Measurements from ENCODE around the gene STOM. TPM values are rescaled to one million over a fixed set of nuclear protein-coding genes. Genes with fewer than 3 reads are reported as not detected.
A peak's percentile ranks its signal among the peaks of the same experiment; 100 is the strongest.
"Not testable (repeated sequence)": the region's sequence is repeated elsewhere in the genome, so short reads cannot be mapped to it uniquely, and the experiment has no call there.

Gene STOM, protein sequence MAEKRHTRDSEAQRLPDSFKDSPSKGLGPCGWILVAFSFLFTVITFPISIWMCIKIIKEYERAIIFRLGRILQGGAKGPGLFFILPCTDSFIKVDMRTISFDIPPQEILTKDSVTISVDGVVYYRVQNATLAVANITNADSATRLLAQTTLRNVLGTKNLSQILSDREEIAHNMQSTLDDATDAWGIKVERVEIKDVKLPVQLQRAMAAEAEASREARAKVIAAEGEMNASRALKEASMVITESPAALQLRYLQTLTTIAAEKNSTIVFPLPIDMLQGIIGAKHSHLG
- 226 and 509 TPM in 2 replicates for total RNA-seq

DNA sequence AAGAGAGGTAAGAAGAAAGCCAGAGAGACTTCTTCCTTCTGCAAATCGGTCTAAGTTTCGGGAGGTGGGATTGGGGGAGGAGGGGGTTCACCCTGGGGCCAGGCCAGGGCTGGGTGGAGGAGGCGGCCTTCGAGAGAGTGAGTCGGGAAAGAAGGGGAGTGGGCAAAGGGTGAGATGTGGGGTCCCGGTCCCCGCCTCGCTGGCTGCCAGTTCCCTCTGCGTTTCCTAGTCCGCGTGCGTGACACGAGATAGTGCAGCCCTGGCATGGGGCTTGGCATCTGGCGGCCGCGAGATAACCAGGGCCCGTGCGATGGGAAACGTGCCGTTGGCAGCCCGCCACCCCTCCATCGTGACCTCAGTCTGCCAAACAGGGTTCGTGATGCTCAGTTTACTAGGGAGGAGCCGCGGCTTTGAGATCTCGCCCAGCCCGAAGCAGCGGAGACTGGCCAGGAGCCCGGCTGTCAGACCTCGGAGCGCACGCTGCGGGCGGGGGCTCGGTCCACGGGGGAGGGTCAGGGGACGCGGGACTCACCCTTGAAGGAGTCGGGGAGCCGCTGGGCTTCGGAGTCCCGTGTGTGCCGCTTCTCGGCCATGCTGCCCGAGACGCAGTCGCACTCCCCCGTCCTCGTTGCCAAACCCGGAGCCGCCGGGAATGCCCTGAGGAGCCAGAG, at the start of gene STOM:
TSS of gene STOM (minus strand) at position 656 of the 671 bp plus-strand sequence. CDS start at position 593, 63 bp downstream.
- peak; percentile 82 to 91 for DNase-seq (ENCODE audit: low read depth in 2 of 2)

DNA sequence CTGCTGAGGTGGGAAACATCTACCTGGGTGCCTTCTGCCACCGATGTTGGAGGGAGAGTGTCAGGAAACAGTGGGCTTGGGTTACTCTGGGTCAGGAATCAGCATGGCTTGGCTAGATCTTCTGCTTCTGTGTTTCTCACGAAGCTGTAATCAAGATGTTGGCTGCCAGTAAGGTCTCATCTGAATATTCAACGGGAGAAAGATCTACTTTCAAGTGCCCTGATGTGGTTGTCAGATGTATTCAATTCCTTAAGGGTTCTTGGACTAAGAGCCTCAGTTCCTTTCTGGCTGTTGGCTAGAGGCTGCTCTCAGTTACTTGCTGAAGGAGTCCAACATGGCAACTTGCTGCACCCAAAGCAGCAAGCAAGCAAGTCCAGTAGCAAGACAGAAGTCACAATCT, 41.9 kb upstream of the STOM start:
- no peak for DNase-seq (ENCODE audit: low read depth in 2 of 2)

DNA sequence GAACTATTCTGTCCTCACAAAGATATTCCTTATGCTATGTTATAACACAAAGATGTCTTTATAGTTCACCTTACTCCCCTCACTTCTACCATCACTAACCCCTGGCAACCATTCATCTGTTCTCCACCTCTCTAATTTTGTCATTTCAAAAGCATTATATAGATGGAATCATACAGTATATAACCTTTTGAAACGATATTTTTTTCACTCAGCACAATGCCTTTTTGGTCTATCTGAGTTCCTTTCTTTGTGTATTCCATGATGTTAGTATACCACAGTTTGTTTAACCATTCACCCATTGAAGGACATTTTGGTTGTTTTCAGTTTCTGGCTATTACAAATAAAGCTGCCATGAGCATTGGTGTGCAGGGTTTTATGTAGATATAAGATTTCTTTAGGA, 35.8 kb upstream of the STOM start:
- DNase-seq (ENCODE audit: low read depth in 2 of 2), result no peak

DNA sequence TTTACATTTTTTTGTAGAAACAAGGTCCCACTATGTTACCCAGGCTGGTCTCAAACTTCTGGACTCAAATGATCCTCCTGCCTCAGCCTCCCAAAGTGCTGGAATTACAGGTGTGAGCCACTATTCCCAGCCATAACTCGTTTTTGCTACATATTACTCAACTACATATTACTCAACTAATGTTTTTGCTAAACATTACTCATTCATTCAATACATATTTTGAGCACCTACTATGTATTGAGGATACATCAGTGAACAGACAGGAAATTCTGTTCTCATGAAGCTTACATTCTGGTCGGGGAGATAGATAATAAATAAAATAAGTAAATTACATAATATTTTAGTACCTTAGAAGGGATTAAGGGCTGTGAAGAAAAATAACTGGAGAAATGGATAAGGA, 34.9 kb upstream of the STOM start:
- DNase-seq (ENCODE audit: low read depth in 2 of 2), result no peak

DNA sequence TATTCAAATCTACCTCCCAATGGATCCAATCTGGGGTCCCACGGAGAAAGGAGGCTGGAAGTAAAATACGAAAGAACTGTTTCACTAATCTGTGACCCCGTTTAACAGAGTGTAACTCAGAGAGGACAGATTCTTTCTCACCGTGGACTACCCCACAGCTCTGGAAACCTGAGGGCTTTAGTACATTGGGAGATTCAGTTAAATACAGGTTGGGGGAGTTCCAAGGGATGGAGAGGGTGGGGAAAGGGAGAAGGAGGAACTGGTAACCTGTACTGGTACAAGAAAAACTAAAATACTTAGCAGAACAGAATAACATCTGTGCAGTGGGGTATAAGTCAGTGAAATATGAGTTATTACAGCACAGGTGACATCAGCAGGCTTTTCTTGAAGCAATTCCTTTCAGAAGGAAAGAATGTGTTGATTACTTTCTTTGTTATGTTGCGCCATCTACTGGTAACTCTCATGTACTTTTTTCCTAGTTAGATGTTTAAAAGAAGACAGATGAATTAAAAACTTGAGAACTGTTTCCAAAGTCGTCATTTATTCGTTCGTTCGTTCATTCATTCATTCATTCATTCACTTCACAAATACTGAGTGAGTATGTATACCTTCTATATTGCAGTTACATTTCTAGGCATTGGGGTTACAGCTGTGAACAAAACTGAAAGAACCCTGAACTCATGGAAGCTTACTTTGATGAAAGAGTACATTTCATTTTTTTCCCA, 30.0 kb upstream of the STOM start:
- peak; percentile 74 to 85 for DNase-seq (ENCODE audit: low read depth in 2 of 2)

DNA sequence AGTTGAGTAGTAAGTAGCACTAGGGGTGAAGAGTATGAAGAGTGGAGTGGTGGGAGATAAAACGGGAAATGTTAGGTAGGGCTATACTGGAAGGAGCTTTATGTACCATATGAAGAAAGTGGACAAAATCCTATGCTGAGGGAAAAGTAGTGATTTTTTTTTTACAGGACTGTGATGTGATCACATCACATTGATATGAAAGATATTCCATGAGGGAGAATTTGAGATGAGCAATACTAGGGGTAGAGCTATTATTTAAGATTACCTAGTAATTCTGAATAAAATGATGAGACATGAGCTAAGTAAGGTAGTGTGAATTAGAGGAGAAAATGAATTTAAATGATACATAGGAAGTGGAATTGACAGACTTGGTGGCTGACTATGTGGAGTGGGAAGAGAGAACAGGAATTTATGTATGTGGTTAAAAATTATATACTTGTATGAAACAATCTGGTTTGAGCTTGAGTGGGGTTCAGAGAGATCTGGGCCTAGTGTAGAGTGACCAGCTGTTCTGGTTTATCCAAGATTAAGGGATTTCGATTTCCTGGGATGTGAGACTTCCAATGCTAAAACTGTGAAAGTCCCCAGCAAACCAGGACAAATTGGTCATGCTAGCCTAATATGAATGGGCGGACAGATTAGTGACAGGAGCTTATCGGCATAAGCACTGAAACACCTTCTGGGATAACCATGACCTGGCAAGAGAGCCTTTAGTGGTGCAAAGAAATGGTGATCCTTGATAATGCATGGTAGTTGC, 29.3 kb upstream of the STOM start:
- peak in 1 of 2 donors; percentile 1 for DNase-seq (ENCODE audit: low read depth in 2 of 2)

DNA sequence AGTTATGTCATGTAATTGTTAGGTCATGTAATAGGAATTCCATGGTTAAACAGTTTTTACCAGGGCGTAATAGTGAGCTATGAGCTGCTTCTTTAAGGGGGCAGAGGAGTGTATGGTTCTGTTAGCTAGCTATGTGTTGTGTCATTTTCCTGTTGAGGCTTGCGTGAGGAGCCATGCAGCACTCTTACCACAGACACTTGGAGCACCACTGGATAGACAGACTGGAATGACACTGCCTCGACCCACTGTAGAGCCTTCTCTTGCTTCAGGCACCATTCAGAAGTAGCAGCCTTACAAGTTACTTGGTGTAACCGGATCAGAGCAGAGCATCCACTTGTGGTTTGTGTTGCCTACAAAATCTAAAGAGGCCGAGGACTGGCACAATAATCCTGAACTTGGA, 28.3 kb upstream of the STOM start:
- peak in 1 of 2 donors; percentile 94 for DNase-seq (ENCODE audit: low read depth in 2 of 2)

DNA sequence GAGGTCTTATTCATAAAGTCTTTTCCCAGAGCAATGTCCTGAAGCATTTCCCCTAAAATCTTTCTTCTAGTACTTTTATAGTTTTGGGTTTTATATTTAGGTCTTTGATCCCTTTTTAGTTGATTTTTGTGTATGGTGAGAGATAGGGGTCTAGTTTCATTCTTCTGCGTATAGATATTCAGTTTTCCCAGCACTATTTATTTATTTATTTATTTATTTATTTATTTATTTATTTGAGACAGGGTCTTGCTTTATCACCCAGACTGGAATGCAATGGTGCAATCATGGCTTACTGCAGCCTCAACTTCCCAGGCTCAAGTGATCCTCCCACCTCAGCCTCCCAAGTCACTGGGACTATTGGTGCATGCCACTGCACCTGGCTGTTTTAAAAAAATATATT, 27.2 kb upstream of the STOM start:
- not testable (repeated sequence) for DNase-seq (ENCODE audit: low read depth in 2 of 2)

DNA sequence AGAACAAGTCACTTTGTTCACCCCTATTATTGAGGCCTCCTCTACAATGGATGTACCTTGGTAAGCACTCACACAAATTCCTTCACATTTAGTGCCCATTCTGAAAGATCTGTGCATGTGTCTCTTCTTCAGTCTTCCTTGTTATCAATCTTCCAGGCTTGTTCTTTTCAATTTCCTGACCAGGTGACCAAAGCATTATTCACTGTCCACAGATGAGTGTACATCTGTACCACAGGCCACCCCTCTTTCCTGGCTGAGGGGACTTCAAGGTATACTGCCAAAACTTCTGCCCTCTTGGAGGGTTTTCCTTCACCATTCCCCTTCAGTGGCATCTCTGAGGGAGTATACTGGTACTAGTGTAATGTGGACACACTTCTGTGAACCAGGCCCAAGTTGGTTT, 25.5 kb upstream of the STOM start:
- DNase-seq (ENCODE audit: low read depth in 2 of 2), result peak in 1 of 2 donors; percentile 30

DNA sequence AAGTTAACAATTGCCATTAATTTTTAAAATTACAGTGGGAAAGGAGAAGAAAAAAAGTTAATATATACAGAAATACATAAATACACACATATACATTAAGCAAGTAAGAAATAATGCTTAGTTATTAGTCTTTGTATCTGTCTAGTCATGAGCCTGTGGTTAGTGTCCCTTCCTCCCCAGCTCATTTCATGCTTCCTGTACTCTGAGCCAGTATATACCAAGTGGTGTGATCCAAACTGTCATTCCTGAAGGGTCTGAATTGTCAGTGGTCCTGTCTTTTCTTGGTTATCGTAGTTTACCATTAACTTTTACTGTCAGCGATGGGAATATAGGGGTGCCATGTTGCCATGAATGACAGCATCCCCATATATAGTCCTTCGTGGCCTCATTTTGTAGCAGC, 24.2 kb upstream of the STOM start:
- DNase-seq (ENCODE audit: low read depth in 2 of 2), result peak; percentile 12 to 69

DNA sequence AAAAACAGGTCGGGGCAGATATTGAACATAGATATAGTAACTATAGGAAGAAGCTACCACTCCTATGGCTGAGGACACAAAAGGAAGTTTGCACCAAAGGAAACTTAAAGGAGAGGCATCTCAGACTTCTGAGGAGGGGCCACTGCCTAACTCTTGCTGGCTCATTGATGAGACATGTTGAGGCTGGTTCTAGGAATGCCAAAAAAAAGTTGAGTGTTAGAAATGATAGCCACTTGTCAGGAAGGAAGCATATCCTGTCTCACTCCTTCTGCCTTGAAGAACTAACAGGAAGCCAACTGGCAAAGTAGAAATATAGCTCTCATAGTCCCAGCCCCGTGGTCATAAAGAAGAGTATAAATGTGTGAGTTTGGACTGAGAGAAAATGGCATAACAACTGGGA, 23.3 kb upstream of the STOM start:
- DNase-seq (ENCODE audit: low read depth in 2 of 2), result peak in 1 of 2 donors; percentile 47

DNA sequence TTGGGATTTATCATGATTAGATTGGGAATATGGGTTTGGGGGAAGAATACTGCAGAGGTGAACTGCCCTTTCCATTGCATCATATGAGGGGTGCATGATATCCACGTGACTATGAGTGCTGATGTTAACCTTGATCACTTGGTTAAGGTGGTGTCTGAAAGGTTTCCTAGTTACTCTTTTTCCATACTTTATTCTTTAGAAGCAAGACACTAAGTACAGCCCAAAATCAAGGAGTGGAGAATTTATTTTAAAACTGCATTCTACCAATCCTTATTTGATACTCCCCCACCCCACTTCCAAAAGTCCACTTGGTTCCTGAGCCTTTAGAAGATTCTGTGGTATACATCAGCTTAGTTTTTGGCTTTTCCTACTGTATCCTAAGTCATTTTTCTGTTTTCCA, 20.3 kb upstream of the STOM start:
- DNase-seq (ENCODE audit: low read depth in 2 of 2), result no peak

DNA sequence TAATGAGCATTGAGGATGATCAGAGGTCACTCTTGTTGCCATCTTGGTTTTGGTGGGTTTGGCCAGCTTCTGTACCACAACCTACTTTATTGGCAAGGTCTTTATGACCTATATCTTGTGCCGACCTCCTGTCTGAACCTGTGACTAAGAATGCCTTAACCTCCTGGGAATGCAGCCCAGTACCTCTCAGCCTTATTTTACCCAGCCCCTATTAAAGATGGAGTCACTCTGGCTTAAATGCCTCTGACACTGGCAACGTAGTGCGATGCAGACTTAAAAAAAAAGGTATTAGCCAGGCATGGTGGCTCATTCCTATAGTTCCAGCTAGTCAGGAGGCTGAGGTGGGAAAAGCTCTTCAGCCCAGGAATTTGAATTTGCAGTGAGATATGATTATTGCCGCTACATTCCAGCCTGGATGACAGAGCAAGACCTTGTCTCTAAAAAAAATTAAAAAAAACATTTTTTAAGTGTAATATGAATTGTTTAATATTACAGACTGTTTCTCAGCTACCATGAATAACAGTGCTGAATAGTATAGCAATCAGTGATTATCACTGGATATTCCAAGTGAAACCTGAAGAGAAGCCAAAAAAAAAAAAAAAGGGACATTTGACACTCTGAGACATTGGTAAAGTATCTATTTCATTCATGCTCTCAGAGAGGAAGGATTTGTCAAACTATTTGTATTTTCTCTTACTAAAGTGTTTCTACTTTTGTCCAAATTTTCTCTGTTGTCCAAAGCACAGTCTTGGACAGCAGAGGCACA, 18.3 kb upstream of the STOM start:
- no peak for DNase-seq (ENCODE audit: low read depth in 2 of 2)

DNA sequence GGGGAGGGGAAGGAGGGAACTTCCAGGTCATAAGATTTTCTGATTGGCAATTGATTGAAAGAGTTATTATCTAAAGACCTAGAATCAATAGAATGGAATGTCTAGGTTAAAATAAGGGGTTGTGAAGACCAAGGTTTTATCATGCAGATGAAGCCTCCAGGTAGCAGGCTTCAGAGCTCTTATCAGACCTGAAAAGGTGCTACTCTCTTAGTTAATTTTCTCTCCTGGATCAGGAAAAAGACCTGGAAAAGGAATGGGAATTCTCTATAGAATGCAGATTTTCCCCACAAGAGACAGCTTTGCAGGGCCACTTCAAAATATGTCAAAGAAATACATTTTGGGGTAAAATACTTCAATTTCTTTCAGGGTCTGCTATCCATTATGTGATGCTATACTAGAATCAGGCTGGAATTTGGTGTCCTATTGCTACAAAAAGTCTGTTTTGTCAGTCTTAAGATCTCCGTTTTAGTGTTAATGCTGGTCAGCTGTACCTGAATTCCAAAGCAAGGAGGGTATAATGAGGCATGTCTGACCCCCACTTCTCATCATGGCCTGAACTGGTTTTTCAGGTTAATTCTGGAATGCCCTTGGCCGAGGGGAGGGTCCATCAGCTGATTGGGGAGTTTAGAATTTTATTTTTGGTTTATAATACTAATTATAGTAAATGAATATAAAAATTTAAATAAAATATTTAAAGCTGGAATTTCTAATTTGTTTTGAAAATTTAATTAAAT, 16.6 kb upstream of the STOM start:
- DNase-seq (ENCODE audit: low read depth in 2 of 2), result no peak

DNA sequence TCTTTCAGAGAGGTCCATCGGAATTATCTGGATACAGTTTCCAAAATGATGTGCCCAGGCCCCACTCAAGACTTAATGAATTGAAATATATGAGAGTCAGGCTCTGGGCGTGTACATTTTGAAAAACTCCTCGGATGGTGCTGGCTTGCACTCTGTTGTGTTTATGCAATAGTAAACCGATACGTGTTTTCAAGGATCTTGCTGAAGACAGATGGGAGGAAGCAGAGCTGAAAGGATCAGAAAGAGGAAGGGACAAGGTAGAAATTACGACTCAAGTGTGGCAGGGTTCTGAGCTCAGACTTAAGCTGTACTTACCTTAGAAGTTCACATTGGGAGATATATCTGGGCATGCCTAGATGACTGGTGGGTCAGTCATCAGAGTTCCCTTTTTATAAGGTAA, 13.7 kb upstream of the STOM start:
- DNase-seq (ENCODE audit: low read depth in 2 of 2), result no peak

DNA sequence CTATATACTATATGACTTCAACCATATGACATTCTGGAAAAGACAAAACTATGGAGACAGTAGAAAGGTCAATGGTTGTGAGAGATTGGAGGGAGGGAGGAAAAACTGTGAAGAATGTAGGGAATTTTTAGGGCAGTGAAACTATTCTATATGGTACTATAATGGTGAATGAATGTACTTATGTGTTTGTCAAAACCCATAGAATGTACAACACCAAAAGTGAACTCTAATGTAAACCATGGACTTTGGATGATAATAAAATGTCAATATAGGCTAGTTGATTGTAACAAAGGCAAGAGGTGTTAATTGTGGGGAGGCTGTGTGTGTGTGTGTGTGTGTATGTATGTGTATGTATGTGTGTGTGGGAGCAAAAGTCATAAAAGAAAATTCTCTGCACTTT, 10.8 kb upstream of the STOM start:
- DNase-seq (ENCODE audit: low read depth in 2 of 2), result no peak

DNA sequence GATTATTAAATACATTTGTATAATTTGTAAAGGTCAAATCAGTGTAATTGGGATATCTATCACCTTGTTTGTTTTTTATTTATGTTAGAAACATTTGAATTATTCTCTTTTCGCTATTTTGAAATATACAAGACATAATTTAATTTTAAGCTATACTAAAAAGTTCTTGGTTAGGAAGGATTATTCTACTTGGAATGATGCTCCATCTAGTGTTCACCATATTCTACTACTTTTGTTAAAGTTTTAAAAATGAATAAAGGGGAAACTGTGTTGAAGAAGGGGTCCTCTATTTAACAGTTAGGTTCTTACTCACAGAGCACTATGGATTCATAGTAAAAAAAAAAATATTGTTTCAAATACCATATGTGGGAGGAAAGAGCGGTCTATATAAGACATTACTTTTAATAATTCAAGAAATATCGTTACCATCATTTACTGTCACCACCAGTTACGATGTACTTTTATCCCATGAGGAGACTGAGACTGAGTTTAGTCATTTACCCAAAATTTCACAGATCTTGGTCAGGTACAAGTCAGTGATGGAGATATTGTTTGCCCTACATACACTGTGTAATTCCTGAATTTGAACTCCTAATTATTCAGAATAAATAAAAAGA, 6.3 kb upstream of the STOM start:
- DNase-seq (ENCODE audit: low read depth in 2 of 2), result peak; percentile 49 to 63

DNA sequence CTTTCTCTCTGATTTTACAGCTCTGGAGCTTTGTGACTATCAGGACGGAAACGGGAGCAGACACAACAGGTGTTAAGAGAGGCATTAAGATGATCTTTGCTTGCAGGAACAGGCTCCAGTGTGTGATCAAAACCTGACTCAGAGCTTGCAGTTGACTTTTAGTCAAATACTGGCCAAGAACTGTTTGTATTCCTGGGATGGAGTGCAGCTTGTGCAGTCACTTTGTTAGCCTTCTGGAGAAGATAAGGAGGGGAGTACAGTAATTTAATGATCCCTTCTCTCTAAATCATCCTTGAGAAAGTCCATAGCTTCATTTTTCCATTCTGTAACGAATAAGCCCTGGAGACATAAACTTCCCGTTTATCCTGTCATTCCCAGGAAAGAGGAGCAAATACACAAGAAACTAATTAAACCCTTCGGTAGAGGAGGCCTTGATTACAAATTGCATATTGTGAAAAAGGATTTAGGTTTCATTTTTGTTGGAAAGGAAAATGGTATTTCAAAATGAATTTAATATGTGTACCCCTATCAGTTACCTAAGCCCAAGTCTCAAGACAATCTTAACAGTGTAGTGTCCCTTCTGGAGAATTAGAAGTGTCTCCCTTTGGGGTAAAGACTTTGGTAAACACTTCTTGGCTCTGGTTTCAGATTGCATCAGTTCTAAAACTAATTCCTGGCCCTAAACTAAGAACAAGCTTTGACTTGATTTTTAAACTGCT, 3.1 kb upstream of the STOM start:
- peak in 1 of 2 donors; percentile 32 for DNase-seq (ENCODE audit: low read depth in 2 of 2)

Data from lung microvascular endothelial cell (primary cell).